Stimulated activated CD8-positive, alpha-beta memory T cell treated with anti-CD3 and anti-CD28 coated beads, Interleukin-12 subunit alpha, Interleukin-12 subunit beta, amount 100 ng/mL, for 24 hours (primary cell): ENCODE results near the gene STK17B.
A peak's percentile ranks its signal among the peaks of the same experiment; 100 is the strongest.
"Not testable (repeated sequence)": the region's sequence is repeated elsewhere in the genome, so short reads cannot be mapped to it uniquely, and the experiment has no call there.

ENCODE experiments used
- DNase-seq: peaks from one replicate; pipeline ENCODE4 v3.0.0-alpha.2; 2020; ENCODE audit errors: extremely low read depth

STK17B gene

DNA sequence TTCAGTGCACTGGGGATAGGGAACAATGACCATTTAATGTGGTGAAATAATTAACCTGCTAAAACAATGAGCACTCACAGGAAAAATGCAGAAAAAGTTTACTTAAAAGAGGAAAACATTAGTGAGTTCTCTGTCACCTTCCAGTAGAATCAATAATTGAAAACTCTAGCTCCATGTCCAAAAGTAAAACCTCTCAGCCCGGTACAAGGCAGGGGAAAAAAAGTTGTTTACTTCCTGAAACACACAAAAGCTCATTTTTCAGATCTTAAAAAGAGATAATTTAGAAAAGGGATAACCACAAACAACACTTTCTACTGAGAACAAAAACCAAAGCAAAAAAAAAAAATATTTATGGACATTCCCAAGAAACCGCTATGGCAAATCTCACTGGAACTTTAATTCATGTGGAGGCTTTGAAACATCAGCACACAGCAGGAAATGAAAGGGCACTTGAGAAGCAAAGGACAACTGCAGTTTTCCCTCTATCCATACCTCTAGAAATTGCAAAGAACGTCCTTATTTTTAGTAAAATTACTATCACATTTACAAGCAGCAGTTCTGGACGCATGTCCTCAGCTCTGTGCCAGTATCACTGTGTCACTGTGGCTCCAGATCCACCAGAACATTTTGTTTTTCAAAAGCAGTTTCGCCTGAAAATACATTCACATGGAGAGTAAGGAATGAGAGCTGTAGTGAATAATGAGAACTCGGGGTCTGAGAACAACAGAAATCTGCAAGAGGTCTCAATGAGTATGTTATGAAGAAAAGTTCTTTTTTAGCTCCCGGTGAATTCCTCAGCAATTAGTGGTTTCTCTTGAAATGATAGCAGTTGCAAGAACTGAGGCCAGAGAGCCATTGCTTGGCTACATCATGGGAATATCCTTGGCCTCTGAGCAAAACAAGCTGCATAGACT is 58.1 kb downstream of the STK17B start:
- no peak for DNase-seq

DNA sequence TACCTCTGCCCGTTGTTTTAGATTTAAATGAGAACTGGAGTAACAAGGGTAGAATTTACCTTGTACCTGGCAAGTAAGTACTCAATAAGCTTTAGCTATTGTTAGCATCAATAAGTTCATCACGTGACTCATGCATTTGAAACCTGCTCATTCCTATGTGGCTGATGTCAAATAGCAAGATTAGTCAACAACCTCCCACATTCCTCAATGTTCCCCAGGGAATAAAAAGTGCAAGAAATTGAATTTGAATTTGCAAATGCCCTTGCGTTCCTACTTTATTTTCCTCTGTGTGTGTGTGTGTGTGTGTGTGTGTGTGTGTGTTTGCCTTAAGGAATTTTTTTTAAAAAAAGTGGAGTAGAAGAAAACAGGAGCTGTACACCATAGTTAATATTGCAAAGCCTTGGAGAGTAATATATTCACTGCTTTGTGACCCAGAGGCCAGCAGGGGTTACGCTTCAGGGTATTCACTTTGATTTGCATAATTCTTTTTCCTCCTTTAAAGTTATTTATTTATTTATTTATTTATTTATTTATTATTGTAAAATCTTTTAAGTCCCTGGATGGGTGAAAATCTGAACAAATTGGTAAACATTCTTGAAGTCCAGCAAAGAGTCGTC is 58.9 kb downstream of the STK17B start:
- DNase-seq: no peak

DNA sequence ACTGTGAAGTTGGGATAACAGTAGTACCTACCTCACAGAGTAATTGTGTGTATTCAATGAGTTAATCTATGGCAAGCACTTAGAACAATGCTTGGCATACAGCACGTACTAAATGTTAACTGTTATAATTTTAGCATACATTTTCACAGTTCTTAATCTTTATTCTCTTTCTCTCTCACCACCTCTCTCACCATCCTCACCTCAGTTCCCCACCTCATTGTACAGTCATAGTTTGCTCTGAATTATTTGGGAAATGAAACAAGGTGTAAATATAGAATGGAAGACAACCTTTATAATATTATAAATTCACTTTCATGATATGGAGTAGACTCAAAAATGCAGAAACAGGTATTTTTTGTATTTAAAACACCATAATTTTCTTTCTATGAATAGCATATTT is 62.8 kb downstream of the STK17B start:
- no peak for DNase-seq

DNA sequence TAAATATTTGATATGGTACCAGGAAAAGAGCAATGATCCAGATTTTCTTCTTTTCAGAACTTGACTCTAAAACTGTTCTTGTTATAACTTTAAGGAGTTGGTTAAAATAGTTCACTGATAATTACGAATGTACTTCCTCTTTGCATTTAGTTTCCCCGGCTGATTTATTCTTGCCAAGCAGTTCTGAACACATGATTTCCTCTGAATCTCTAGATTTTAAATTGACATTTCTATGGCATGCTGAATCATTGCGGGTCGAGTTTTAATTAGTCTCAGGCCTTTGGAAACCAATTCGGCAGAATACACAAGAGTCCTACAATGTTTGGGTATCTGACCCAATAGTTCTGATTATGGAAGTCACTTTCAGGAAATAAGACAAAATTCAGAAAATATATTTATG is 65.4 kb downstream of the STK17B start:
- no peak for DNase-seq

DNA sequence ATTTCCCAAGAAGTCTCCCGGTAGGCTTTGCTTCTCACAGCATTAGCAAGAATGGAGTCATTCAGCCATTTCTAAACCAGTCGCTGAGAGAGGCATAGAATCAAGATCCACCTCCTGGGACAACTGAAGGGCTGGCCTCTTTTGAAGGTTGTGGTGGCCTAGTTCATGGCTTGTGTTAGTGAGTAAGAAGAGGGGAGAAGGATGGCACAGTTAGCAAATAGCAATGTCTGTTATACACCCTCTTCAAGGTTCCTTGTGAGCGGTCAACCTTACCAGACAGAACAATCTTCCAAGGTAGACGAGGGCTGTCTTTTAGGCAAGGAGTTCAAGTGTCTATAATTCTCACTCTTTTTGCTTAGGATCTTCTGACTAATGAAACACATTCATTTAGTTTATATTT is 67.3 kb downstream of the STK17B start:
- DNase-seq: no peak

DNA sequence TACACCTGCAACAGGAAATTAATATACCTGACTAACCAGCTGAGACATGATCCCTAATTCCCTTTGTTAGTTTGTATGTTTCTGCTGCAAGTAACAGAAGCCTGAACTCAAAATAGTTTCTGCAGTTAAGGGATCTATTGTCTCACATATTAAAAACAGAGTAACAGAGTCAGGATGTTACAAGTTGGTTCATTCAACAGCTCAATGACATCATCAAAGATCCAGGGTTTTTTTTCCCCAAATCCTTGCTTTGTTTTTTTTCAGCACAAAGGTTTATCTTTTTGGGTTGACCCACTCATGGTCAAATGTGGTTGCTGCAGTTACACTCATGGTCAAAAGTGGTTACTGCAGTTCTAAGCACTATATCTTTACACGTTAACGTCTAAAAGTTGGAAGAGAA is 67.8 kb downstream of the STK17B start:
- no peak for DNase-seq

DNA sequence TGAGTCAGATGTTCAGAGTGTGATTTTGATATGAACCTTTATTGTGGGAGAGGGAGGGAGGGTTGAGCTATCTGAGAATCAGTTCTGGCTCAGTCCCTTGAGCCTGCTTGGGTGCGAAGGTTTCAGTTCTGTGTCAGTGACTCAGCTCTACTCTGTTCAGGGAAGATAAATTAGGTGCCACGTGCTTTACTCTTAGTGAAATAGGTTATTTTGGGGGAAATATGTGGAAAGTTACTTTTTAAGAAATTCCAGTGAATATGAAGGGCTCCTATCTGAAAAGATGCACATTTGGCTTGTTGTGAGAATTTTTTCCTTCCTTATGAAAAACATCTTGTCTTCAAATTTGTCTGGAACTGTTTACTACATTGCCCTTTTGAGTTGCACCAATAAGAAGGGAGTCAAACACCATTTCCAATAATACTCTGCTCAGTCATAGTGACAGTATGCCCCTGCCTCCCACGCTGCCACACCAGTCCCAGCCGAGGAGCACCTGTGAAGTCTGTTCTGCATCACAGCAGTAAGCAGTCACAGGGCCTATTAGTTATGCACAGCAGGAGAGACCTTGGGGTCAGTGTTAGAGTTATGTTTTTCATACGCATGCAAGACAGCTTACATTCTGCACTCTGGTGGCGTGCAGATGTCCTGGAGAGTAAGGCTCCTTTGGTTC is 69.9 kb downstream of the STK17B start:
- peak; percentile 17 for DNase-seq

DNA sequence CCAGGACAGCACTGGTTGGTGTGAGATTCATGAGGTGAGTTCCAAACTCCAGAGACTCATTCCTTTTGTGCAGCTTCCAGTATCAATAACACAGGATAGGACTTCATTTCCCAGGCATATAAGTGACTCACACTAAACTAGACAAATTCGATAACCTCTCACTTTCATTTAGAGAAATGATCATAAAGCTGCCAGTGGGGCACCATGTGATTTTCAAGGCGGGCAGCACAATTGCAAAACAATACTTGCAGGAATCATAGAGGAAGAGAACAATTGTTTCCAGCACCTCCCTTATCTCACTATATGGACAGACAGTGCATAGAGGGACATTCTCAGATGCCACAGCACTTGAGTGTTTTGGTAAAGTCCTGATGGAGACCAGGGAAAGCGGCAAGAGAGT is 71.5 kb downstream of the STK17B start:
- no peak for DNase-seq

DNA sequence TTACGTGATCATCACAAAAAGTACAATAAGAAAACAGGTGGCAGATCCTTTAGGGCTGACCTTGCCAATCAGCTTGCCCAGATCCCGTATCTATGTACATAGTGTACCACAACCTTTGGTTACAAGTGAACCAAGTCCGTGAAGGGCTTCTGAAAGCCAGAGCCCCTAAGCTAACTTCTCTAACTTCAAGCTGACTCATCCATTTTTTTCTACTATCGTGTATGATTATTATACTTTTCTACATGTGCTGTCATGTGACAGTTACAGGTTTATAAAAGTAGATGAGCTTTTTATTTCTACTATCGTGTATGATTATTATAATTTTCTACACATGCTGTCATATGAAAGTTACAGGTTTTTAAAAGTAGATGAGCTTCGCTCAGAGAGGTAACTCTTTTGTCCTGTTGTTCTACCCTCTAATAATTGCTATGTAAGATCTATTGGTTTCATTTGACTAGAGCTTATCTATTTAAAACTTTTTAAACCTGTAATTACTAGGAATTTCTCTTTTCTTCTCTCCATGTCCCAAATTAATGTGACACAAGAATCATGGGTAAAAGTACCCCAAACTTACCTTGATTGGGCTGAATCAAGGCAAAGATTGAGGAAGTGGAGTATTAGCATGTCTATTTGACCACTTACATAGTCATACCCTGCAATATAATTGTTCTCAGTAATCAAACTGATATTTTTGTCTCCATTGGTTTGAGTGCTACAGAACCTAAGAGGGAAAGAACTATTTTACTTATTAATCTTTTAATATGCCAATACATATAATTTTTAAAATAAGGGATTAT is 73.3 kb downstream of the STK17B start:
- no peak for DNase-seq

DNA sequence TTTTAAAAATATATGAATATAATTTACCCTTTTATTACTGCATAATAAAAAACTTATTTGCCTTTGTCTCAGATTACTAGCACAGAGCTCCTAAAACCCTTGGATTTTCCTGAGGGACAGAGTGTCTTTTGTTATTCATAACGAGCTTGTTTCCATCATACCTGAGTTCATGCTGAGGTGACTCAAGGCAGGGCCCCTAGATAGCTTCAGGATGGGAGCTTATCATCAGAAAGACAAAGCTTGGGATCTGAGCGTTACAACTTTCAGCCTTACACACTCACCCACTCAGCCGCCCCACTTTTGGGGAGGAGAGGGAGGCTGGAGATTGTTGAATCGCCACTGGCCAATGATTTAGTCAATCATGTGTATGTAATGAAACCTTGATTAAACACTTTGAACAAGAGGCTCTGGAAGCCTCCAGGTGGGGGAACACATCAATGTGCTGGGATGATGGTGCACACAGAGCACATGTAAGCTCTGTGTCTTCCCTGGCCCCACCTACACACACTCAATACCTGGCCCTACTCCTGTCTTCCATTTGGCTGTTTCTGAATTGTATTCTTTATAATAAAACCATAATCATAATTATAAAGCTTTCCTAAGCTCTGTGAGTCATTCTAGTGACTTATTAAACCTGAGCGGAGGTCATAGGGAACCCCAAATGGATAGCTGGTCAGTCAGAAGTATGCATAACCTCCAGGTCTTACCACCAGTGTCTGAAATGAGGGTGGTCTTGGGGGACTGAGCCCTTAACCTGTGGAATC is 74.2 kb downstream of the STK17B start:
- DNase-seq: no peak

DNA sequence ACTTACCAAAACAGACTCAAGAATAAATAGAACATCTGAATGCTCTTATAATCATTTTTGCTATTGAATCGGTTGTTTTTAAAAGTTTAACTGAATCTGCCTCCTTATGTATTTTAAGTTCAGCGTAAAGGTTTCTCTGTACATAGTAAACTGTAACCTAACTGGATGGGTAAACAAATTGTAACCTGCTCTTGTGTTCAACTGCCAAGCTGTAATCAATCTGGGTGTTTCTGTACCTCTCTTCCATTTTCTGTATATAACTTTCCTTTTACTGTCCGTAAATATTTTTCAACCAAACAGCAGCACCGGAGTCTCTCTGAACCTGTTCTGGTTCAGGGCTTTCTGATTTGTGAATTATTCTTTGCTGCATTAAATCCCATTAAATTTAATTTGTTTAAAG is 75.1 kb downstream of the STK17B start:
- no peak for DNase-seq

DNA sequence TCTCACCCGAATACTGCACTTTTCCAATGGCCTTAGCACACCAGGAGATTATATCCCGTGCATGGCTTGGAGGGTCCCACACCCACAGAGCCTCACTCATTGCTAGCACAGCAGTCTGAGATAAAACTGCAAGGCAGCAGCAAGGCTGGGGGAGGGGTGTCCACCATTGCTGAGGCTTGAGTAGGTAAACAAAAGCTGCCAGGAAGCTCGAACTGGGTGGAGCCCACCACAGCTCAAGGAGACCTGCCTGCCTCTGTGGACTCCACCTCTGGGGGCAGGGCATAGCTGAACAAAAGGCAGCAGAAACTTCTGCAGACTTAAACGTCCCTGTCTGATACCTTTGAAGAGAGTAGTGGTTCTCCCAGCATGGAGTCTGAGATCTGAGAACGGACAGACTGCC is 81.9 kb downstream of the STK17B start:
- not testable (repeated sequence) for DNase-seq

DNA sequence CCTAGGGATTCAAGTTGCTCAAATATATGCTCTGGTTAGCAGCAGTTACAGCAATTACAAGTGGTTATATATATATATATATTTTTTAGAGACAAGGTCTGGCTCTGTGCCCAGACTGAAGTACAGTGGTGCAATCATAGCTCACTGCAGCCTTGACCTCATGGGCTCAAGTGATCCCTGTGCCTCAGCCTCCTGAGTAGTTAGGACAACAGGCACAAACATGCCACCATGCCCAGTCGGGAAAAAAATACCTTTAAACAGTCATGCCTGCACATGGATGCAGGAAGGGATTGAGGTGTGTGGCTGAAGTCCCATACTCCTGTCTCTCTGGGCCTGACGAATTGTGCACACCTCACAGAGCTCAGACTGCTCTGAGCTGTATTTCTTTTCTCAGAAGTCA is 83.2 kb downstream of the STK17B start:
- no peak for DNase-seq

DNA sequence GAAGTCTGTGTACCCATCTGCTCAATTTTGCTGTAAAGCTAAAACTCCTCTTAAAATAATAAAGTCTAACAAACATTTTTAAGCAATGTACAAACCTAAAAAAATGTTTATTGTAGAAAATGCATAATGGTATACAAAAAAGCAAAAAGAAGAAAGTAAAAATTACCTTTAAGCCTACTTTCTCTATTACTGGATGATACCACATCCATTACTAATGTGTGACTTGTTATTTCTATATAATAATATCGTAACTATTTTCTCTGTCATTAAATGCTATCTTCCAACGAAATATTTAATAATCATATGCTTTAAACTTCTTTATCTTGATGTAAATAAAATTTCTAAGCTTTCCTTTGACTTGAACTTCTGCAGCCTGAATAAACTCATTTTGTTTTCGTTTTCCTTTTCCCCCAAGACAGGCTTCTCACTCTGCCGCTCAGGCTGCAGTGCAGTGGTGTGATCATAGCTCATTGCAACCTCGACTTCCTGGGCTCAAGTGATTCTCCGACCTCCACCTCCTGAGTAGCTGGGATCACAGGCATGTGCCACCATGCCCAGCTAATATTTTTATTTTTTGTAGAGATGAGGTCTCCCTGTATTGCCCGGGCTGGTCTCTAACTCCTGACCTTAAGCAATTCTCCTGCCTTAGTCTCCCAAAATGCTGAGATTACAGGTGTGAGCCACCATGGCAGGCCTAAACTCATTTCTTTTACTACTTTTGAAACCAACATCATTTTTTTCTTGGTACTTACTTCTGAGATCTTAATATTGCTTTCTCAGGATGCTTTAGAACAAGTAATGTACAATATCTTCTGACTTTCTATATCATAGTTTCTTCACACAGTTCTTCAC is 84.6 kb downstream of the STK17B start:
- DNase-seq: no peak

DNA sequence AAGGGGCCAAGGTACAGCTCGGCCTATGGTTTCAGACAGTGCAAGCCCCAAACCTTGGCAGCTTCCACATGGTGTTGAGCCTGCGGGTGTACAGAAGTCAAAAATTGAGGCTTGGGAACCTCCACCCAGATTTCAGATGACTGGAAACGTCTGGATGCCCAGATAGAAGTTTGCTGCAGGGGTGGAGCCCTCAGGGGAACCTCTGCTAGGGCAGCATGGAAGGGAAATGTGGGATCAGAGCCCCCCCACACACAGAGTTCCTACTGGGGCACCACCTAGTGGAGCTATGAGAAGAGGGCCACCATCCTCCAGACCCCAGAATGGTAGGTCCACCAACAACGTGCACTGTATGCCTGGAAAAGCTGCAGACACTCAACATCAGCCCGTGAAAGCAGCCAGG is 87.8 kb downstream of the STK17B start:
- DNase-seq: no peak
